Inferior parietal cortex (tissue), 1 donor: Measurements from ENCODE around the gene MPZL1.
"Not testable (repeated sequence)": the region's sequence is repeated elsewhere in the genome, so short reads cannot be mapped to it uniquely, and the experiment has no call there.

Experiments used
- DNase-seq: peaks from one replicate; pipeline ENCODE4 v3.0.0-alpha.2; 2016; ENCODE audit errors: extremely low spot score

Gene MPZL1

GRCh38 chr1:167776616-167777268, 55.0 kb downstream of the MPZL1 start:
- DNase-seq = no peak

GRCh38 chr1:167777269-167777650, 55.5 kb downstream of the MPZL1 start:
- no peak for DNase-seq

- DNase-seq = no peak
Measured at GRCh38 chr1:167781558-167781957, 59.8 kb downstream of the MPZL1 start.

- DNase-seq = no peak
Measured at GRCh38 chr1:167782946-167783345, 61.2 kb downstream of the MPZL1 start.

GRCh38 chr1:167784876-167785550, 63.2 kb downstream of the MPZL1 start:
- no peak for DNase-seq

GRCh38 chr1:167786502-167786901, 64.7 kb downstream of the MPZL1 start:
- no peak for DNase-seq

GRCh38 chr1:167789501-167789900, 67.7 kb downstream of the MPZL1 start:
- DNase-seq = no peak

- DNase-seq = no peak
Measured at GRCh38 chr1:167790117-167790516, 68.3 kb downstream of the MPZL1 start.

GRCh38 chr1:167791281-167792187, 69.8 kb downstream of the MPZL1 start:
- no peak for DNase-seq

GRCh38 chr1:167792188-167792565, 70.4 kb downstream of the MPZL1 start:
- no peak for DNase-seq

GRCh38 chr1:167794043-167794442, 72.3 kb downstream of the MPZL1 start:
- no peak for DNase-seq

- no peak for DNase-seq
Measured at GRCh38 chr1:167795810-167796740, 74.3 kb downstream of the MPZL1 start.

- DNase-seq = peak; percentile 31
Measured at GRCh38 chr1:167797015-167797414, 75.2 kb downstream of the MPZL1 start.

- no peak for DNase-seq
Measured at GRCh38 chr1:167798952-167799351, 77.2 kb downstream of the MPZL1 start.

- DNase-seq = no peak
Measured at GRCh38 chr1:167799747-167800146, 78.0 kb downstream of the MPZL1 start.

GRCh38 chr1:167800251-167800650, 78.5 kb downstream of the MPZL1 start:
- DNase-seq = no peak

- DNase-seq = no peak
Measured at GRCh38 chr1:167802235-167802634, 80.5 kb downstream of the MPZL1 start.

GRCh38 chr1:167803358-167804207, 81.8 kb downstream of the MPZL1 start:
- DNase-seq = peak; percentile 93

GRCh38 chr1:167805041-167805556, 83.3 kb downstream of the MPZL1 start:
- DNase-seq = no peak

GRCh38 chr1:167806235-167806634, 84.5 kb downstream of the MPZL1 start:
- DNase-seq = not testable (repeated sequence)
